Adrenal gland (tissue), 12 donors: ENCODE measurements around the gene MAPT. TPM values are rescaled to one million over a fixed set of nuclear protein-coding genes. Genes with fewer than 3 reads are reported as not detected.

ENCODE experiments used
- DNase-seq, 7 donors: peaks; one replicate each; pipeline ENCODE4 v3.0.0-alpha.2; 2019 to 2020
- H3K27ac ChIP-seq, 5 donors: fragments of 200-600 bp; sonication (generic) in 4 of 5; 1 replicate in 3 of 5; 2 replicates in 2 of 5; pipeline versions ENCODE4 v1.5.1 to v1.8.0; 2016 to 2020; ENCODE audit warnings: mild to moderate bottlenecking in 1 of 5
- H3K27me3 ChIP-seq: fragments of 200-600 bp; 2 replicates; pipeline ENCODE4 v1.8.0; 2021
- H3K36me3 ChIP-seq, 2 donors: fragments of 200-600 bp; replicated peaks in 1 of 2; 1 replicate in 1 of 2; 2 replicates in 1 of 2; pipeline versions ENCODE4 v1.5.1 to v1.8.0; 2018 to 2022
- H3K4me1 ChIP-seq, 2 donors: fragments of 200-600 bp; replicated peaks in 1 of 2; 1 replicate in 1 of 2; 2 replicates in 1 of 2; pipeline versions ENCODE4 v1.5.1 to v1.8.0; 2018 to 2021
- H3K4me3 ChIP-seq, 4 donors: fragments of 200-600 bp; sonication (generic) in 3 of 4; one replicate each; pipeline ENCODE4 v1.5.1; 2016 to 2018
- H3K9me3 ChIP-seq, 3 donors: fragments of 200-600 bp; sonication (generic) in 1 of 3; replicated peaks in 1 of 3; 1 replicate in 2 of 3; 2 replicates in 1 of 3; pipeline versions ENCODE4 v1.5.1 to v1.8.0; 2016 to 2021
- POLR2A ChIP-seq, 2 donors: fragments of 450-650 bp; IDR thresholded peaks; one replicate each; pipeline ENCODE4 v1.6.1; 2017; ENCODE audit warnings: antibody characterized with exemption in 2 of 2, mild to moderate bottlenecking in 2 of 2, moderate library complexity in 1 of 2
- WGBS, 4 donors: extraction: QIAGEN DNeasy Blood & Tissue Kit in 2 of 4; methylation state at CpG; one replicate each; pipeline versions ENCODE4 v1.1.5 to v1.1.7; 2013 to 2017; 5-methylcytosine and 5-hydroxymethylcytosine counted together
- intact Hi-C, 2 donors: fragments of 100-400 bp; cut with DNase I; formaldehyde crosslinking; loops; one replicate each; pipeline versions ENCODE4 v1.14.1 to v1.15.0; 2022 to 2023
- polyA plus RNA-seq, 3 donors: library from polyadenylated mRNA; stranded (reverse); fragments of 200-250 nt in 2 of 3; fragments of 350-450 nt in 1 of 3; fragmentation: Illumina TruSeq in 1 of 3; extraction: RNeasy Lipid Tissue Mini Kit (QIAGEN cat#74804) in 1 of 3; gene quantifications; one replicate each; pipeline ENCODE4 v1.2.3, GENCODE V29; 2013 to 2014
- total RNA-seq, 9 donors: library from RNA; depleted of rRNA in 4 of 9; stranded (reverse); fragments of >200 nt in 4 of 9; fragments of 120-200 nt in 1 of 9; fragmentation: NEBNext Ultra II Directional in 1 of 9; extraction: Animal tissue kit (Norgen Biotek cat#: 25700) in 1 of 9; gene quantifications; one replicate each; pipeline versions ENCODE4 v1.1.0 to v1.2.4, GENCODE V29; 2013 to 2023
- TF ChIP-seq, protein P1 (sequence below), 6 experiments: fragments of 450-650 bp in 4 of 6; fragments of 200-600 bp in 2 of 6; sonication (generic) in 1 of 6; IDR thresholded peaks; 1 replicate in 5 of 6; 2 replicates in 1 of 6; pipeline versions ENCODE4 v1.5.1 to v1.8.0; 2016 to 2021; ENCODE audit warnings: antibody characterized with exemption in 6 of 6, mild to moderate bottlenecking in 2 of 6, moderate library complexity in 1 of 6
- donor health status: healthy with polysubstance abuse.
- donor health status: Bipolar disorder and iron deficiency.
- donor health status: DM: yes; HTN: yes; CAD: no.
- donor health status: DM: no; HTN: no; CAD: no.
- donor health status: DM: no; HTN: no; CAD: no.
- donor health status: DM: yes; HTN: yes; CAD: no.

The MAPT gene
- total and polyA plus RNA-seq, 12 donors = 0.72 to 17.6 (median 3.3) TPM

DNA sequence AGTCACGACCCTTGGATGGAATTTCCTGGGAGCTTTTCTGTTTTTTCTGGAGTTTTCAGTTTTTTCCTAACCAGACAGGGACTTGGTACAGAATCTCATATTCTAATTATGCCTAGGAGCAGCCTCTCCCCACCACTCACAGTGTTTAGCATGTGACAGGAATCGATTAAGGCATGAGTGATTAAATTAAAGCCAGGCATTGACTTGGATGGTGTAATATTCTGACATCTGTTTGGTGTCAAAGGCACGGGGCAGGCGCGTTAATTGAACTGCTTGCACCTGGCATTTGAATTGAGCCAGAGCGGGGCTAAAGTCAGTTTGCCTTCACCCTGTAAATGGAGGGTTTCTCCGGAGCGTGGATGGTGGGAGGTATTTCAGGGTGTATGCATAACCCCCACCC, 11.9 kb downstream of the MAPT start:
- TF ChIP-seq POLR2A (IDR thresholded peaks at IDR 0.05) = no peak
- TF ChIP-seq, protein P1, sequence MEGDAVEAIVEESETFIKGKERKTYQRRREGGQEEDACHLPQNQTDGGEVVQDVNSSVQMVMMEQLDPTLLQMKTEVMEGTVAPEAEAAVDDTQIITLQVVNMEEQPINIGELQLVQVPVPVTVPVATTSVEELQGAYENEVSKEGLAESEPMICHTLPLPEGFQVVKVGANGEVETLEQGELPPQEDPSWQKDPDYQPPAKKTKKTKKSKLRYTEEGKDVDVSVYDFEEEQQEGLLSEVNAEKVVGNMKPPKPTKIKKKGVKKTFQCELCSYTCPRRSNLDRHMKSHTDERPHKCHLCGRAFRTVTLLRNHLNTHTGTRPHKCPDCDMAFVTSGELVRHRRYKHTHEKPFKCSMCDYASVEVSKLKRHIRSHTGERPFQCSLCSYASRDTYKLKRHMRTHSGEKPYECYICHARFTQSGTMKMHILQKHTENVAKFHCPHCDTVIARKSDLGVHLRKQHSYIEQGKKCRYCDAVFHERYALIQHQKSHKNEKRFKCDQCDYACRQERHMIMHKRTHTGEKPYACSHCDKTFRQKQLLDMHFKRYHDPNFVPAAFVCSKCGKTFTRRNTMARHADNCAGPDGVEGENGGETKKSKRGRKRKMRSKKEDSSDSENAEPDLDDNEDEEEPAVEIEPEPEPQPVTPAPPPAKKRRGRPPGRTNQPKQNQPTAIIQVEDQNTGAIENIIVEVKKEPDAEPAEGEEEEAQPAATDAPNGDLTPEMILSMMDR (IDR thresholded peaks at IDR 0.05) = no peak
- whole genome bisulfite sequencing, 4 donors = 62 to 69% (median 66%) methylated on average over 8 of the region's 8 CpGs
- H3K4me3 ChIP-seq = no peak overlapping the region
- no peak overlapping the region for H3K27ac ChIP-seq
- DNase-seq = no peak
- H3K9me3 ChIP-seq = no peaks in the 10 kb centered on the region
- no peaks in the 10 kb centered on the region for H3K4me1 ChIP-seq
- intact Hi-C loops = no loop called here
- no peaks in the 10 kb centered on the region for H3K27me3 ChIP-seq
- no peaks in the 10 kb centered on the region for H3K36me3 ChIP-seq

DNA sequence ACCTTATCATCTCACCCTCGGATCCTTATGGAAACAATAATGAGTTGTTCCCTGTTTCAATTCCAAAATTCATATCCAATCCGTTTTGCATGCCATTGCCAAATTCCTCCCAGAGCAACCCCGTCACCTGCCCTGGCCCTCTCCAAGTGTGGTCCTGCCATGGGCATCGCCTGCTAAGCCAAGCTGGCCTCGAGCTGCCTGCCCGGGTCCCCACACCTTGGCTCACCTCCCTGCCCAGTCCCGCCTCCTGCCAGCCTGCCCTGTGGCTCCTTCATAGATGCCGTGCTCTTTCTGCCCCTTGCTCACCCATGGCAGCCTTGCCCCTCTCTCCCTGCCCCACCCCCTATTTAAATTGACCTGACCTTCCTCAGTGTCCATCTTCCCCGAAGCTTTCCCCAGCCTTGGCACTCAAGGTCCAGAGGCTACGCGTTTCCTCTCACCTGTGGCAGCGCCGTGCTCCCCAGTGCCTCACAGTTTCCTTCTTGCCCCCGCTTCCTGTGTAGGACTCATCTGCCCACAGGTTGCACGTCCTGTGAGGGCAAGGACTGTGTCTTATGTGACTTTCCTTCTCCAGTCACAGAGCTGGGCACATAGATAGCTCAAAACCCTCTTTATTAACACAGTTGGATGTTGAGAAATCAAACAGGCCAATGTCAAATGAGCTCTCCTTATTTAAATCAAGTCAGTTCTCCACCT, 12.7 kb downstream of the MAPT start:
- intact Hi-C loops = no loop called here
- H3K27ac ChIP-seq = no peak overlapping the region
- WGBS, 4 donors = 74 to 81% (median 77%) methylated on average over 15 of the region's 15 CpGs
- DNase-seq = no peak
- no peaks in the 10 kb centered on the region for H3K36me3 ChIP-seq
- no peaks in the 10 kb centered on the region for H3K27me3 ChIP-seq
- H3K4me1 ChIP-seq = no peaks in the 10 kb centered on the region
- no peaks in the 10 kb centered on the region for H3K9me3 ChIP-seq
- H3K4me3 ChIP-seq = no peak overlapping the region
- TF ChIP-seq, protein P1 (IDR thresholded peaks at IDR 0.05) = no peak
- no peak for TF ChIP-seq POLR2A (IDR thresholded peaks at IDR 0.05)

DNA sequence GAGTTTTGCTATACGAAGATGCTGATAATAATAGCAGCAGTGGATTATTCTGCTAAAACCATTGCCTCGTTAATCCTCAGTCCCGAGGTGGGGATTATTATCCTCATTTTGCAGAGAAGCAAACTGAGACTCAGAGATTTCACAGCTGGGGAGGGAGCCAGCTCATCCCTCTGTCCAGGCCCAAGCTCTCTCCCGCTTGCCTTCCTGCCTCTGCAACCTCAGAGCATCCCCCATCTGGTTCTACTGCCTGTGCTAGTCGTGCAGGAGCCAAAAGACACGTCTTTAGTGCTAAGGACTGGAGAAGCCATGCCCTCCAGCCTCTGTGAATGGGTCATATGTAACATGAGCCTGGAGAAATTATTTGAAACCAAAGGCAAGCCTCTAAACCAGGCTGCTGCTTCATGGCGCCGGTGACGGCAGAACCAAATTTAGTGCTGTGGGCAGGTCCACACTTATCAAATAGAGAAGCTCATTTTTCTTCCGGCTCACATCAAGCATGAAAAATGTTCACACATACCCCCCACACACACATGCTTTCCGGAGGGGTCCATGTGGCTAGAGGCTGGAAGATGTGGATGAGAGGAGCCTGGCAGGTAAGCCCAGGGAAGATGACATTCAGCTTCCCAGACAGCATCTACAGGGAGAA, 13.5 kb downstream of the MAPT start:
- H3K4me1 ChIP-seq = no peaks in the 10 kb centered on the region
- no peak overlapping the region for H3K27ac ChIP-seq
- no peak overlapping the region for H3K4me3 ChIP-seq
- intact Hi-C loops = no loop called here
- H3K27me3 ChIP-seq = no peaks in the 10 kb centered on the region
- H3K36me3 ChIP-seq = no peaks in the 10 kb centered on the region
- TF ChIP-seq, protein P1 (IDR thresholded peaks at IDR 0.05) = no peak
- no peak for TF ChIP-seq POLR2A (IDR thresholded peaks at IDR 0.05)
- WGBS, 4 donors = 62 to 76% (median 64%) methylated on average over 11 of the region's 11 CpGs
- DNase-seq = no peak
- H3K9me3 ChIP-seq = peaks cover 0 to 6% (median 0%) of the 10 kb centered on the region in 3 donors

DNA sequence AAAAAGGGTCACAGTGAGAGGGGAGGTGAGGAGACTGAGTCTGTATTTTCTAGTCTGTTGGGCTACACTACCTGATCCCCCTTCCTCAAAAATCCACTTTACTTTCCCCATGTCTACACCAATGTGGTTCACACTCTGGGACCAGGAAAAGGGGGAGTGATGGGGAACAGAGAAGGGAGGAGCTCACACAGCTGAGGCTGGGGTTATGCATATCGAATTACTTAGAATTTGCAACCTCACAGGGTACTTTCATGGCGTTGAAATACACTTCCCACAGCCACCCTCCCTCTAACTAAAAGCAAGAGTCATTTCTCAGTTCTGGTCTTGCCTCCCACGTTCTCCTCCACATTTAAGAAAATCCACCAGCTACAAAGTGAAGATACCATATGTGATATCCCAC, 14.1 kb downstream of the MAPT start:
- no peak for TF ChIP-seq POLR2A (IDR thresholded peaks at IDR 0.05)
- TF ChIP-seq, protein P1 (IDR thresholded peaks at IDR 0.05) = no peak
- H3K4me1 ChIP-seq = no peaks in the 10 kb centered on the region
- intact Hi-C loops = no loop called here

More for the DNA sequence above, 14.1 kb downstream of the MAPT start:
- no peaks in the 10 kb centered on the region for H3K27me3 ChIP-seq
- H3K36me3 ChIP-seq = no peaks in the 10 kb centered on the region
- peaks cover 0 to 6% (median 0%) of the 10 kb centered on the region in 3 donors for H3K9me3 ChIP-seq
- H3K27ac ChIP-seq = no peak overlapping the region
- H3K4me3 ChIP-seq = no peak overlapping the region
- DNase-seq = no peak
- 42 to 59% (median 48%) methylated on average over 3 of the region's 3 CpGs for WGBS, 4 donors
